Liver (tissue), 3 donors: ENCODE data around the gene TLK2.

Experiments
- EGR1 ChIP-seq, 2 donors: IDR thresholded peaks; 2 replicates each; pipeline ENCODE4 v1.6.1; 2016 to 2018; ENCODE audit warnings: antibody characterized with exemption in 2 of 2, low read depth in 2 of 2
- GABPA ChIP-seq, 2 donors: IDR thresholded peaks in 1 of 2; conservative IDR thresholded peaks in 1 of 2; 2 replicates each; pipeline ENCODE4 v1.6.1; 2016; ENCODE audit warnings: antibody characterized with exemption in 2 of 2, mild to moderate bottlenecking in 1 of 2, moderate library complexity in 1 of 2
- HNF4A ChIP-seq, 2 donors: conservative IDR thresholded peaks; 2 replicates each; pipeline ENCODE4 v1.6.1; 2016; ENCODE audit warnings: antibody characterized with exemption in 2 of 2, mild to moderate bottlenecking in 2 of 2
- HNF4G ChIP-seq: IDR thresholded peaks from 2 replicates; pipeline ENCODE4 v1.6.1; 2016; ENCODE audit warnings: antibody characterized with exemption
- JUND ChIP-seq, 2 donors: IDR thresholded peaks; 2 replicates each; pipeline ENCODE4 v1.6.1; 2016; ENCODE audit warnings: antibody characterized with exemption in 2 of 2
- NR2F2 ChIP-seq: IDR thresholded peaks from 2 replicates; pipeline ENCODE4 v1.6.1; 2016; ENCODE audit warnings: antibody characterized with exemption
- RAD21 ChIP-seq, 2 donors: IDR thresholded peaks; 2 replicates each; pipeline ENCODE4 v1.6.1; 2016; ENCODE audit warnings: antibody characterized with exemption in 2 of 2, mild to moderate bottlenecking in 2 of 2
- TAF1 ChIP-seq: conservative IDR thresholded peaks from 2 replicates; pipeline ENCODE4 v1.6.1; 2016; ENCODE audit warnings: antibody characterized with exemption, mild to moderate bottlenecking
- YY1 ChIP-seq: IDR thresholded peaks from 2 replicates; pipeline ENCODE4 v1.6.1; 2016; ENCODE audit warnings: antibody characterized with exemption, mild to moderate bottlenecking
- TF ChIP-seq, protein P1 (sequence below): fragments of 150-350 bp; IDR thresholded peaks from 2 replicates; pipeline ENCODE4 v1.5.1; 2017; ENCODE audit warnings: improper control_type of control experiment, low read depth, low read length; ENCODE audit not compliant: missing input control
- TF ChIP-seq, protein P2 (sequence below): IDR thresholded peaks from 2 replicates; pipeline ENCODE4 v1.6.1; 2016; ENCODE audit warnings: antibody characterized with exemption
- TF ChIP-seq, protein P3 (sequence below): IDR thresholded peaks from 2 replicates; pipeline ENCODE4 v1.6.1; 2016; ENCODE audit warnings: antibody characterized with exemption
- TF ChIP-seq, protein P4 (sequence below): IDR thresholded peaks from 2 replicates; pipeline ENCODE4 v1.6.1; 2016; ENCODE audit warnings: antibody characterized with exemption, mild to moderate bottlenecking
- TF ChIP-seq, protein P5 (sequence below): IDR thresholded peaks from 2 replicates; pipeline ENCODE4 v1.6.1; 2016; ENCODE audit warnings: antibody characterized with exemption
- donor health status: healthy.
- donor health status: healthy.

DNA sequence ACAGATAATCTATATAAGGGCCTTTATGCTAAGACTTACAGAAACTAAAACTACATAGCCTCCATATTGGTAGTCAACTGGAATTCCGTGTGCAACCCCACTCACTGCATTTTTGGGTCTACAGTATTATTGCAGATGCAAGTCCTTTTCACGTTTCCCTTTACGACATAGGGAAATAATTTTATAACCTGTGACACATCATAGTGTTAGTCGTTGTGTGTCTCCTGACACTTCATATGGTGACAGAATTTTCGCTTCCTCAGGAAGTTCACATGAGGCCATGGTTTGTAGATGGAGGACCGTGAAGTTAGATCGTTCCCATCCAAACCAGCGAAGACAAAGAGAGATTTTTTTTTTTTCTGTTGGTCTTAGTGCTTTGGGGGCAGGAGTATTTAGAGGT lies 133.1 kb downstream of the TLK2 start:
- no peak for TF ChIP-seq RAD21 (IDR thresholded peaks at IDR 0.05)
- no peak for TF ChIP-seq NR2F2
- TF ChIP-seq YY1 = no peak
- TF ChIP-seq, protein P1, sequence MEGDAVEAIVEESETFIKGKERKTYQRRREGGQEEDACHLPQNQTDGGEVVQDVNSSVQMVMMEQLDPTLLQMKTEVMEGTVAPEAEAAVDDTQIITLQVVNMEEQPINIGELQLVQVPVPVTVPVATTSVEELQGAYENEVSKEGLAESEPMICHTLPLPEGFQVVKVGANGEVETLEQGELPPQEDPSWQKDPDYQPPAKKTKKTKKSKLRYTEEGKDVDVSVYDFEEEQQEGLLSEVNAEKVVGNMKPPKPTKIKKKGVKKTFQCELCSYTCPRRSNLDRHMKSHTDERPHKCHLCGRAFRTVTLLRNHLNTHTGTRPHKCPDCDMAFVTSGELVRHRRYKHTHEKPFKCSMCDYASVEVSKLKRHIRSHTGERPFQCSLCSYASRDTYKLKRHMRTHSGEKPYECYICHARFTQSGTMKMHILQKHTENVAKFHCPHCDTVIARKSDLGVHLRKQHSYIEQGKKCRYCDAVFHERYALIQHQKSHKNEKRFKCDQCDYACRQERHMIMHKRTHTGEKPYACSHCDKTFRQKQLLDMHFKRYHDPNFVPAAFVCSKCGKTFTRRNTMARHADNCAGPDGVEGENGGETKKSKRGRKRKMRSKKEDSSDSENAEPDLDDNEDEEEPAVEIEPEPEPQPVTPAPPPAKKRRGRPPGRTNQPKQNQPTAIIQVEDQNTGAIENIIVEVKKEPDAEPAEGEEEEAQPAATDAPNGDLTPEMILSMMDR = no peak
- TF ChIP-seq GABPA (IDR thresholded peaks at IDR 0.05 in 1 of 2, conservative IDR thresholded peaks at IDR 0.05 in 1 of 2) = no peak
- TF ChIP-seq TAF1 = no peak
- no peak for TF ChIP-seq EGR1 (IDR thresholded peaks at IDR 0.05; ENCODE audit: low read depth in 2 of 2)
- TF ChIP-seq HNF4G = no peak
- TF ChIP-seq, protein P2, sequence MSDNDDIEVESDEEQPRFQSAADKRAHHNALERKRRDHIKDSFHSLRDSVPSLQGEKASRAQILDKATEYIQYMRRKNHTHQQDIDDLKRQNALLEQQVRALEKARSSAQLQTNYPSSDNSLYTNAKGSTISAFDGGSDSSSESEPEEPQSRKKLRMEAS = no peak
- TF ChIP-seq JUND (IDR thresholded peaks at IDR 0.05) = no peak
- TF ChIP-seq HNF4A (conservative IDR thresholded peaks at IDR 0.05) = no peak
- TF ChIP-seq, protein P3, sequence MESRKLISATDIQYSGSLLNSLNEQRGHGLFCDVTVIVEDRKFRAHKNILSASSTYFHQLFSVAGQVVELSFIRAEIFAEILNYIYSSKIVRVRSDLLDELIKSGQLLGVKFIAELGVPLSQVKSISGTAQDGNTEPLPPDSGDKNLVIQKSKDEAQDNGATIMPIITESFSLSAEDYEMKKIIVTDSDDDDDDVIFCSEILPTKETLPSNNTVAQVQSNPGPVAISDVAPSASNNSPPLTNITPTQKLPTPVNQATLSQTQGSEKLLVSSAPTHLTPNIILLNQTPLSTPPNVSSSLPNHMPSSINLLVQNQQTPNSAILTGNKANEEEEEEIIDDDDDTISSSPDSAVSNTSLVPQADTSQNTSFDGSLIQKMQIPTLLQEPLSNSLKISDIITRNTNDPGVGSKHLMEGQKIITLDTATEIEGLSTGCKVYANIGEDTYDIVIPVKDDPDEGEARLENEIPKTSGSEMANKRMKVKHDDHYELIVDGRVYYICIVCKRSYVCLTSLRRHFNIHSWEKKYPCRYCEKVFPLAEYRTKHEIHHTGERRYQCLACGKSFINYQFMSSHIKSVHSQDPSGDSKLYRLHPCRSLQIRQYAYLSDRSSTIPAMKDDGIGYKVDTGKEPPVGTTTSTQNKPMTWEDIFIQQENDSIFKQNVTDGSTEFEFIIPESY = no peak
- TF ChIP-seq, protein P4, sequence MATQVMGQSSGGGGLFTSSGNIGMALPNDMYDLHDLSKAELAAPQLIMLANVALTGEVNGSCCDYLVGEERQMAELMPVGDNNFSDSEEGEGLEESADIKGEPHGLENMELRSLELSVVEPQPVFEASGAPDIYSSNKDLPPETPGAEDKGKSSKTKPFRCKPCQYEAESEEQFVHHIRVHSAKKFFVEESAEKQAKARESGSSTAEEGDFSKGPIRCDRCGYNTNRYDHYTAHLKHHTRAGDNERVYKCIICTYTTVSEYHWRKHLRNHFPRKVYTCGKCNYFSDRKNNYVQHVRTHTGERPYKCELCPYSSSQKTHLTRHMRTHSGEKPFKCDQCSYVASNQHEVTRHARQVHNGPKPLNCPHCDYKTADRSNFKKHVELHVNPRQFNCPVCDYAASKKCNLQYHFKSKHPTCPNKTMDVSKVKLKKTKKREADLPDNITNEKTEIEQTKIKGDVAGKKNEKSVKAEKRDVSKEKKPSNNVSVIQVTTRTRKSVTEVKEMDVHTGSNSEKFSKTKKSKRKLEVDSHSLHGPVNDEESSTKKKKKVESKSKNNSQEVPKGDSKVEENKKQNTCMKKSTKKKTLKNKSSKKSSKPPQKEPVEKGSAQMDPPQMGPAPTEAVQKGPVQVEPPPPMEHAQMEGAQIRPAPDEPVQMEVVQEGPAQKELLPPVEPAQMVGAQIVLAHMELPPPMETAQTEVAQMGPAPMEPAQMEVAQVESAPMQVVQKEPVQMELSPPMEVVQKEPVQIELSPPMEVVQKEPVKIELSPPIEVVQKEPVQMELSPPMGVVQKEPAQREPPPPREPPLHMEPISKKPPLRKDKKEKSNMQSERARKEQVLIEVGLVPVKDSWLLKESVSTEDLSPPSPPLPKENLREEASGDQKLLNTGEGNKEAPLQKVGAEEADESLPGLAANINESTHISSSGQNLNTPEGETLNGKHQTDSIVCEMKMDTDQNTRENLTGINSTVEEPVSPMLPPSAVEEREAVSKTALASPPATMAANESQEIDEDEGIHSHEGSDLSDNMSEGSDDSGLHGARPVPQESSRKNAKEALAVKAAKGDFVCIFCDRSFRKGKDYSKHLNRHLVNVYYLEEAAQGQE = no peak
- TF ChIP-seq, protein P5, sequence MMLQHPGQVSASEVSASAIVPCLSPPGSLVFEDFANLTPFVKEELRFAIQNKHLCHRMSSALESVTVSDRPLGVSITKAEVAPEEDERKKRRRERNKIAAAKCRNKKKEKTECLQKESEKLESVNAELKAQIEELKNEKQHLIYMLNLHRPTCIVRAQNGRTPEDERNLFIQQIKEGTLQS = no peak
